GM20431 (cell line): ENCODE results near the gene CENPP.

Experiments
- in situ Hi-C: fragments of 300-500 bp; cut with MseI, MboI; formaldehyde crosslinking; loops from one replicate; pipeline ENCODE4 v1.15.0; 2020; ENCODE audit warnings: low sequenced_read_pairs; ENCODE audit not compliant: unreplicated experiment

CENPP gene

GRCh38 chr9:92467041-92467440 is 141.3 kb downstream of the CENPP start:
- in situ Hi-C loops = no loop called here

GRCh38 chr9:92467511-92467910 is 141.8 kb downstream of the CENPP start:
- in situ Hi-C loops = no loop called here

GRCh38 chr9:92468206-92468605 is 142.5 kb downstream of the CENPP start:
- in situ Hi-C loops = no loop called here

- in situ Hi-C loops = no loop called here
Measured at GRCh38 chr9:92474587-92474986, 148.8 kb downstream of the CENPP start.

- in situ Hi-C loops = no loop called here
Measured at GRCh38 chr9:92476962-92477361, 151.2 kb downstream of the CENPP start.

GRCh38 chr9:92478783-92479182 is 153.0 kb downstream of the CENPP start:
- in situ Hi-C loops = no loop called here

GRCh38 chr9:92479346-92479745 is 153.6 kb downstream of the CENPP start:
- in situ Hi-C loops = no loop called here

- in situ Hi-C loops = no loop called here
Measured at GRCh38 chr9:92480291-92480771, 154.6 kb downstream of the CENPP start.

- in situ Hi-C loops = no loop called here
Measured at GRCh38 chr9:92480986-92481633, 155.4 kb downstream of the CENPP start.

- in situ Hi-C loops = no loop called here
Measured at GRCh38 chr9:92482329-92482728, 156.6 kb downstream of the CENPP start, which contains the start of gene ASPN. Gene ASPN, minus strand, starts transcription at chr9:92482506.

GRCh38 chr9:92482805-92483204 is 157.1 kb downstream of the CENPP start:
- in situ Hi-C loops = no loop called here

GRCh38 chr9:92483627-92484545 is 158.1 kb downstream of the CENPP start:
- in situ Hi-C loops = no loop called here

GRCh38 chr9:92484563-92484962 is 158.8 kb downstream of the CENPP start:
- in situ Hi-C loops = no loop called here

GRCh38 chr9:92486371-92486770 is 160.6 kb downstream of the CENPP start:
- in situ Hi-C loops = no loop called here

GRCh38 chr9:92488681-92489550 is 163.2 kb downstream of the CENPP start:
- in situ Hi-C loops = no loop called here

- in situ Hi-C loops = no loop called here
Measured at GRCh38 chr9:92492781-92493401, 167.1 kb downstream of the CENPP start.

- in situ Hi-C loops = no loop called here
Measured at GRCh38 chr9:92493749-92494387, 168.1 kb downstream of the CENPP start.

- in situ Hi-C loops = no loop called here
Measured at GRCh38 chr9:92494856-92495255, 169.1 kb downstream of the CENPP start.

GRCh38 chr9:92496396-92497176 is 170.8 kb downstream of the CENPP start:
- in situ Hi-C loops = no loop called here
